NCI-H82 treated with DMSO at 0.1 percent for 48 hours (cell line): Measurements from ENCODE around the gene RPS15A.
"Not testable (repeated sequence)": the region's sequence is repeated elsewhere in the genome, so short reads cannot be mapped to it uniquely, and the experiment has no call there.

Experiments used
- DNase-seq: peaks from one replicate; lab custom pipeline; 2025; ENCODE audit not compliant: unreplicated experiment; lab: John Stamatoyannopoulos, UW

The RPS15A gene

DNA sequence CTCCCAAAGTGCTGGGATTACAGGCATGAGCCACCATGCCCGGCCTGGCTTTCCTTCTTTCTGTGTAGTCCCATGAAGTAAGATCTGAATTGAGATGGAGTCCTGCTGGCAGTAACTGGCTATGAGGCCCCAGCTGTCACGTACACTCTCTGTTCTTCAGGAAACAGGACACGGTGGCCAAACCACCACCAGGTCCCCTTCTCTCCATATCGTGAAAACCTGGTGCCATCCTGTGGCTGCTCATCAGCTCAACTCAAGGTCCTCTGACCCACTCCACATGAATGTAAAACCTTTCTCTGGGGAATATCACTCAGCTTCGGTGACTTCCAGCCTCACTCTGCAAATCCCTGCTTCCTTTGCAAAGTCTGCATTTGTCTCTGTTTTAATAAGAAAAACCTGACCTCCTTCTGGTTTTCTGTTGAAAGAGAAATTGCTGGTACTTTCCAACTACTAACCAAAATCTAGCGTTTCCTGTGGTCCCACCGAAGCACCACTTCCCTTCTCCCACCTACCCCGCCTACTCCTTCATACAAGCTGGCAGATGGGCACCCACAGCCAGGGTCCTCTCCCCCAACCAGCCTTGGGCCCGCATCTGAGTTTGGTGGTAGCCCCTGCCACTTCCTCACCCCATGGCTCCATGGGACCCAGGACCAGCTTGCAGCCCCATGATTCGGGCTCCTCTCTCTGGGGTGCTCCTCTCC is 32.0 kb downstream of the RPS15A start:
- not testable (repeated sequence) for DNase-seq

DNA sequence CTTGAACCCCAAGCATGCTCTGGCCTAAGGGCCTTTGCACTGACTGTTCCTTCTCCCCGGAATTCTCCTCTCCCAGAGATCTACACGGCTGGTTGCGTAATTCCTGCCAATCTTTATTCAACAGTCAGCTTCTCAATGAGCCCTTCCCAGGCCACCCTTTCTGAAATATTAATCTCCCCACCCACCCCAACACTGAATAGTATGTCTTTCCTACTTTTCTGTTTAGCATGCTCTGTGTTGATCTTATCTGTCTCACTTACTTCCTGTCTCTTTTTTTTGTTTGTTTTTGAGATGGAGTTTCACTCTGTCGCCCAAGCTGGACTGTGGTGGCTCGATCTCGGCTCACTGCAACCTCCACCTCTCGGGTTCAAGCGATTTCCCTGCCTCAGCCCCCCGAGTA is 33.5 kb downstream of the RPS15A start:
- not testable (repeated sequence) for DNase-seq

DNA sequence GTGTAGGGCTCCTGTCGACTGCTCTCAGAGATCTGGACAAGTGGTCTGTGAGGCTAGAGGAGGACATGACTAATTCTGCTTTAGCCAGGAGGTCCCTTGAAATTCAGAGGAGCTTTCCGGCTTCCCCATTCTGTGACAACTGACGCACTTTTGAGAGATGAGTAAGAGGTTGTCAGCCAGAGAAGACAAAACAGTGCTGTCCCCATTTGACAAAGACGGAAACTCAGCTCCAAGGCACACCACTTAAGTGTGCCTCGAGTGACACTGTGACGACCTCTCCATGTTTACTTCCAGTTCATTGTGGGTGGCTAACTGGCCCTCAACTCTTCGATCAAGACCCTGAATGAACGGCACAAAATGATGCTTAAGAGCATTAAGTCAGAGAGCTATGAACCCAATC is 47.3 kb downstream of the RPS15A start:
- not testable (repeated sequence) for DNase-seq

DNA sequence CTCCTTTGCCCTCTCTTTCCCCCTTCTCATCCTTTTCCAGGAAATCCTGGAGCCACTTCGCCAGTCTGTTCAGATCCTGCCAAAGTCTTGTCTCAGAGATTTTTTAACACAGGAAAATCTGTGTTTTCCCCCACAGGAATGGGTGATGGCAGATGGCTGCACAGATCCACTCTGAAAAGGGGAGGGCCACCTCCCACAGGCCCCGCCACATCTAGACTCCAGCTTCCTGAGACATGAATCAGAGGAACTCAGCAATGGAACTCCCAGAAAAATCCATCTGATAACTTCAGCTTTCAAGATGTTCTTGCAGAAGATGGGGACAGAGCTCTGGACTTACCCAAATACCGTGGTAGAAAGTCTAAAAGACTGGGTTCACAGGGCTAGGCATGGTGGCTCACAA is 50.1 kb downstream of the RPS15A start:
- DNase-seq, result not testable (repeated sequence)

DNA sequence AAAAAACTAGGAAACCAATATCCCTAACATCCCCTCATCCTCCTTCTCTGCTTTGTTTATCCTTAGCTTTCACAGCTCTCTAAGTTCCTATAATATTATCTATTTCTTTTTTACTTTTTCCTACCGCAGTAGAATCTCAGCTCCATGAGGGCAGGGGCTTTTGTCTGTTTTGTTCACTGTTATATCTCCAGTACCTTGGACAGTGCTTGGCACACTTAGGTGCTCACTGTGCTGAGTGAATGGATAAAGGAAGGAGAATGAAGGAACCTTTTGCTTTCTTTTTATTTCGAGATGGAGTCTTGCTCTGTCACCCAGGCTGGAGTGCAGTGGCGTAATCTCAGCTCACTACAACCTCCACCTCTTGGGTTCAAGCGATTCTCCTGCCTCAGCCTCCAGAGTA is 51.4 kb downstream of the RPS15A start:
- DNase-seq, result not testable (repeated sequence)

DNA sequence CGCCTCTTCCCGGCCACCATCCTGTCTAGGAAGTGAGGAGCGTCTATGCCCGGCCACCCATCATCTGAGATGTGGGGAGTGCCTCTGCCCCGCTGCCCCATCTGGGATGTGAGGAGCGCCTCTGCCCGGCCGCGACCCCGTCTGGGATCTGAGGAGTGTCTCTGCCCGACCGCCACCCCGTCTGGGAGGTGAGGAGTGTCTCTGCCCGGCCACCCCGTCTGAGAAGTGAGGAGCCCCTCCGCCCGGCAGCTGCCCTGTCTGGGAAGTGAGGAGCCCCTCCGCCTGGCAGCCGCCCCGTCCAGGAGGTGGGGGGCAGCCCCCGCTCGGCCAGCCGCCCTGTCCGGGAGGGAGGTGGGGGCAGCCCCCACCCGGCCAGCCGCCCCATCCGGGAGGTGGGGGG is 55.9 kb downstream of the RPS15A start:
- not testable (repeated sequence) for DNase-seq
